ACC112 (cell line): Measurements from ENCODE around the gene CDK4.
"Not testable (repeated sequence)": the region's sequence is repeated elsewhere in the genome, so short reads cannot be mapped to it uniquely, and the experiment has no call there.

Source experiments
- H2AFZ ChIP-seq: fragments of 200-600 bp; sonication (generic); one replicate; pipeline ENCODE4 v1.6.0; 2017; ENCODE audit warnings: antibody characterized with exemption, low read length; ENCODE audit not compliant: unreplicated experiment
- H3K27ac ChIP-seq: fragments of 200-600 bp; sonication (generic); 2 replicates; pipeline ENCODE4 v1.5.1; 2014; ENCODE audit warnings: low read depth, mild to moderate bottlenecking, antibody characterized with exemption, low read length, moderate library complexity
- H3K27me3 ChIP-seq: fragments of 200-600 bp; sonication (generic); 2 replicates; pipeline ENCODE4 v1.6.1; 2014; ENCODE audit warnings: mild to moderate bottlenecking, antibody characterized with exemption, low read length, moderate library complexity, mixed read lengths; ENCODE audit not compliant: insufficient read depth
- H3K36me3 ChIP-seq: fragments of 200-600 bp; sonication (generic); 2 replicates; pipeline ENCODE4 v1.6.1; 2016; ENCODE audit warnings: mild to moderate bottlenecking, antibody characterized with exemption, low read length, moderate library complexity, mixed read lengths; ENCODE audit not compliant: insufficient read depth
- H3K4me1 ChIP-seq: fragments of 200-600 bp; sonication (generic); one replicate; pipeline ENCODE4 v1.6.1; 2016; ENCODE audit warnings: low read length, mixed read lengths; ENCODE audit not compliant: insufficient read depth, unreplicated experiment, control insufficient read depth
- H3K4me3 ChIP-seq: fragments of 200-600 bp; sonication (generic); 2 replicates; pipeline ENCODE4 v1.5.1; 2014; ENCODE audit warnings: mild to moderate bottlenecking, low read depth, low read length
- H3K79me2 ChIP-seq: fragments of 200-600 bp; sonication (generic); one replicate; pipeline ENCODE4 v1.6.0; 2016; ENCODE audit warnings: low read length; ENCODE audit not compliant: control insufficient read depth, unreplicated experiment, insufficient read depth

Gene CDK4

DNA sequence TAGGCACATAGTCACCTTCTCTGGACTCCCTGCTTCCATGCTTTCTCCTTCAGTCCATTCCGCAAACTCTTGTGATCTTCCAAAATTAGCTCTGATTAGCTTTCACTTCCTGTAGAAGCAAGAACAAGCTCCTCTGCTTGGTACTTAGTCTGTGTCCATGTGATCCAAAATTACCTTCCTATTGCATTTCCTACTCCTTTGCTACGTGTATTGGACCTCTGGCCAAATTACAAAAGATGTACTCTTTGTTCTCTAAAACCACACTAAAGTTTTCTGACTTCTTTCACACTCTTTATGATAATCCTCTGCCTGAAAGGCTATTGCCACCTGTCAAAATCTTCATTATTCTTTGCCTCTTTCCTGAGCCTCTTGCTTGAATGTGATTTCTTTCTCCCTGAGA, 29.7 kb upstream of the CDK4 start:
- Histone ChIP-seq H2AFZ (no peak overlapping the region), H3K36me3 (peaks cover 14% of the 10 kb centered on the region)

DNA sequence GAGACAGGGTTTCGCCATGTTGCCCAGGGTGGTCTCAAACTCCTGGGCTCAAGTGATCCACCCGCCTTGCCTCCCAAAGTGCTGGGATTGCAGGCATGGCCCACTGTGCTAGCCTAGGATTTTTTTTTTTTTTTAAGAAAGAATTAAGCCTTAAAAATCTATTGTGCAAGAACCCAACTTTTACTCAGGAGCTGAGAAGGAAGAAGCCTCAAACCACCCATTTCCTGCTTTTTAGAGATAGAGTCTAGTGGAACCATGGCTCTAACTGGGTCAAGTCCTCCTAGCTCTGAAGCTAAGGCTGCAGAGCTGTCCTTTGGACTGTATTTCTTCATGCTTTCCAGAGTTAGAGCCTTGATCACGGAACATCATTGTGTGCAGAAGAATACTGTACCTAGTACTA, 29.1 kb upstream of the CDK4 start:
- H3K79me2 ChIP-seq = peaks cover 17% of the 10 kb centered on the region
- no peak overlapping the region for H3K4me3 ChIP-seq
- H3K4me1 ChIP-seq = peaks cover 10% of the 10 kb centered on the region
- H3K27me3 ChIP-seq = no peaks in the 10 kb centered on the region
- no peak overlapping the region for H3K27ac ChIP-seq
- peaks cover 8% of the 10 kb centered on the region; the same call in 1 of the 2 replicates for H3K36me3 ChIP-seq
- H2AFZ ChIP-seq = no peak overlapping the region

More for the DNA sequence above, 29.7 kb upstream of the CDK4 start:
- Histone ChIP-seq H3K4me1 (peaks cover 10% of the 10 kb centered on the region), H3K79me2 (peaks cover 17% of the 10 kb centered on the region), H3K27me3 (no peaks in the 10 kb centered on the region), H3K27ac (no peak overlapping the region), H3K4me3 (no peak overlapping the region)

DNA sequence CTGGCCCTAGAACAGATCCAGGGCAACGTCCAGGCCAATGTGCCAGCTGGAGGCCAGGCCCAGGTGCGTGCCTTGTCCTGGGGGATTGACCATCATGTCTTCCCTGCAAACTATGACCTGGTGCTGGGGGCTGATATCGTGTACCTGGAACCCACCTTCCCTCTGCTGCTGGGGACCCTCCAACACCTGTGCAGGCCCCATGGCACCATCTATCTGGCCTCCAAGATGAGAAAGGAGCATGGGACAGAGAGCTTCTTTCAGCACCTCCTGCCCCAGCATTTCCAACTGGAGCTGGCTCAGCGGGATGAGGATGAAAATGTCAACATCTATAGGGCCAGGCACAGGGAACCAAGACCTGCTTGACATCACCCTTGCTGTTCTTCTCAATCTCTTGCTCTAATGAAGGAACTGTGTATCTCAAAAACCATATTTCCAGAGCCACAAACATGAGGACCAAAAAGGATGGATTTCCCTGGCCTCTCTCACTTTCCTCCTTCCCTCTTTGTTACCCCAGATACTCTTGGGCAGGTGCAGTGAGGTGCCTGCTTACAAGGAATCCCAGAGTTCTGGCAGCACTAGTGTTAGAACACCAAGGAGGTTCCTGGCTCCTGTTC, 28.3 kb upstream of the CDK4 start:
- H3K4me3 ChIP-seq = no peak overlapping the region
- H3K36me3 ChIP-seq = peaks cover 2% of the 10 kb centered on the region; the same call in 1 of the 2 replicates
- peaks cover 10% of the 10 kb centered on the region for H3K4me1 ChIP-seq
- no peak overlapping the region for H3K27ac ChIP-seq
- H3K27me3 ChIP-seq = no peaks in the 10 kb centered on the region
- peaks cover 14% of the 10 kb centered on the region for H3K79me2 ChIP-seq
- no peak overlapping the region for H2AFZ ChIP-seq

DNA sequence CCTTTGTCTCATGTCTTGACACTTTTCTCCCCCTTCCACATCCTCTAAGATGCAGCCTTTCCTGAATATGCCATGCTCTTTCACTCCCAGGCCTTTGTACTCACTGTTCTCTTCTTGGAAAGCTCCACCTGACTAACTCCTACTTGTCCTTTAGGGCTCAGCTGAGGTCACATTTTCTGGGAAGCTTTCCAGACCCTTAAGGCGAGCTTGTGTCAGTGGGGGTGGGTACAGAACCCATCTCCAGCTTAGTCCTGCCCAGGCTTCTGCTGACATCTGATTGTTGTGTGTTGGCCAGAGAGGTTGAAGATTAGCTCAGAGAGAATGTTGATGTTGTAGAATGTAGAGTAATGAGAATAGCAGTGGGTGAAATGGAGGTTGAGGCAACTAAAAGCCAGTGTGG, 27.6 kb upstream of the CDK4 start:
- Histone ChIP-seq H3K27ac (no peak overlapping the region), H3K36me3 (peaks cover 2% of the 10 kb centered on the region; the same call in 1 of the 2 replicates), H3K27me3 (no peaks in the 10 kb centered on the region), H3K4me3 (no peak overlapping the region), H3K4me1 (peaks cover 10% of the 10 kb centered on the region), H2AFZ (no peak overlapping the region), H3K79me2 (peaks cover 14% of the 10 kb centered on the region)

DNA sequence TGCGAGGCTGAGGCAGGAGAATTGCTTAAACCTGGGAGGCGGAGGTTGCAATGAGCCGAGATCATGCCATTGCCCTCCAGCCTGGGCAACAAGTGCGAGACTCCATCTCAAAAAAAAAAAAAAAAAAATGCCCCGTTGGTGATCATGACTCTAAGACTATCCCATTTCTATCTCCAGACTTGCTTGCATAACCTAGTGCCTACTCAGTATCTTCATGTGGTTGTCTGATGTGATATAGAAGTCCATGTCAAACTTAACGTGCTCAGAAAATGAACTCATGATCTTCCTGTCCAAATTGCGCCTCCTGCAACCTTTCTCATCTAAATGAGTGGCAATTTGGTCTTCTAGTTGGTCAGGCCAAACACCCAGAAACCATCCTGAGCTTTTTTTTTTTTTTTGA, 25.8 kb upstream of the CDK4 start:
- Histone ChIP-seq H3K27ac (no peak overlapping the region), H3K27me3 (no peaks in the 10 kb centered on the region), H2AFZ (no peak overlapping the region), H3K4me1 (peaks cover 5% of the 10 kb centered on the region), H3K79me2 (peaks cover 9% of the 10 kb centered on the region), H3K4me3 (no peak overlapping the region), H3K36me3 (peaks cover 2% of the 10 kb centered on the region; the same call in 1 of the 2 replicates)

DNA sequence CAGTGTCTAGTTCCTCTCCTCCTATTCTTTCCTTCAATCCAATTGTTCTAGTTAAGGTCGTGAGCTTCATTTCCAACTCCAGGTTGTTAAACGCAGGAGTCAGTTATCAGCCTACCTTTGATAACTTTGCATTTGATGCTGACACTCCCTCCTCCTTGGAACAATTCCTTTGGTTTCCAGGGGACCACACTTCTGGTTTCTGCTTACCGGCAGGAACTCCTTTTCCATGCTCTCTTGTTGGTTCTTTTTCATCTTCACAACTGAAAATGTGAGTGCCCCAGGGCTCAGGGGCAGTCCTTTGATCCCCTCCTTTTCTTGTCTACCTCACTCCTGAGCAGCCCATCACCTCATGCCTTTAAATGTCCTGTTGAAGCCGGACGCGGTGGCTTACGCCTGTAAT, 25.3 kb upstream of the CDK4 start:
- peaks cover 9% of the 10 kb centered on the region for H3K79me2 ChIP-seq
- no peak overlapping the region for H3K27ac ChIP-seq
- H3K4me1 ChIP-seq = peaks cover 5% of the 10 kb centered on the region
- H3K4me3 ChIP-seq = no peak overlapping the region
- H3K36me3 ChIP-seq = peaks cover 2% of the 10 kb centered on the region; the same call in 1 of the 2 replicates
- H3K27me3 ChIP-seq = no peaks in the 10 kb centered on the region
- H2AFZ ChIP-seq = no peak overlapping the region

DNA sequence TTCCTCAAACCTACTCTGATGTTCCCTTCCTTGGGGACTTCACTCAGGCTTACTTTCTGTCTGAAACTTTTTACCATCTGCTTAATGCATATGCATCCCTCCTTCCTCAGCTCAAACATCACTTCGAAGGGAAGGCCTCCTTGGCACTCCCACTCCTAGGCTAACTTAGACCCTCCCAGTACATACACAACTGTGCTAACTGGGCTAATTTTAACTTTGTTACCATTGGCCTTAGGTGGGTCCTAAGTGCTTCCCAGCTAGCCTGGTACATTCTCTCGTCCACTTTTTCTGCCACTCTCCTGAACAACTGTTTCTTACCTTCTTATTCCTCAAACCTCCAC, 24.1 kb upstream of the CDK4 start:
- Histone ChIP-seq H3K4me1 (peaks cover 5% of the 10 kb centered on the region), H3K27ac (no peak overlapping the region), H3K27me3 (no peaks in the 10 kb centered on the region), H3K79me2 (peaks cover 9% of the 10 kb centered on the region), H3K4me3 (no peak overlapping the region), H3K36me3 (peaks cover 2% of the 10 kb centered on the region; the same call in 1 of the 2 replicates), H2AFZ (no peak overlapping the region)

DNA sequence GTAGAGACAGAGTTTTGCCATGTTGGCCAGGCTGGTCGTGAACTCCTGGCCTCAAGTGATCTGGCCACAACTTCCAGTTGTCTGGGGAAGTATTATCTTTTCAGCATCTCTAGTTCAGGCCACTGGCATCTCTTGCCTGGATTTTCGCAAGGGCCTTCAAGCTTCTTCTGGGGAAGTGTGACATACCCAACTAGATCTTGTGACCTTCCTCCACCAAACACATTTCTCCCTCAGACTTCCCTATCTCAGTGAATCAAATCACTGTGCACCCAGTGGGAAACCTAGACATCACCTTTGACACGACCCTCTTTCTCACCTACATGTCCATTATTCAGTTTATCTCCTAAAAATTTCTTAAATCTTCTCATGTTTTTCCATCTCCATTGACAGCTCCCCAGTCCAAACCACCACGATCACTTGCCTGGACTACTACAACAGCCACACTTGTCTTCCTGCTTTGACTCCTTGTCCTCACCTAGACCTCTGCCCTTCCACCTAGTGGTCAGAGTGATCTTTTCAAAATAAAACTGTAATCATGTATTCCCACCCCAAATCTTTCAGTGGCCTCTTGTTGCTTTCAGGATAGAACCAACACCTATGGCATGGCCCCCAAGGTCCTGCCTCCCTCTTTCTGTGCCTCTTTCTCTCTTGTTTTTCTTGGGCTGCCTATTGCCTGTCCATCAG, 23.6 kb upstream of the CDK4 start:
- H2AFZ ChIP-seq = no peak overlapping the region
- peaks cover 5% of the 10 kb centered on the region for H3K4me1 ChIP-seq
- peaks cover 9% of the 10 kb centered on the region for H3K79me2 ChIP-seq
- peaks cover 2% of the 10 kb centered on the region; the same call in 1 of the 2 replicates for H3K36me3 ChIP-seq
- H3K27me3 ChIP-seq = no peaks in the 10 kb centered on the region
- no peak overlapping the region for H3K27ac ChIP-seq
- no peak overlapping the region for H3K4me3 ChIP-seq

DNA sequence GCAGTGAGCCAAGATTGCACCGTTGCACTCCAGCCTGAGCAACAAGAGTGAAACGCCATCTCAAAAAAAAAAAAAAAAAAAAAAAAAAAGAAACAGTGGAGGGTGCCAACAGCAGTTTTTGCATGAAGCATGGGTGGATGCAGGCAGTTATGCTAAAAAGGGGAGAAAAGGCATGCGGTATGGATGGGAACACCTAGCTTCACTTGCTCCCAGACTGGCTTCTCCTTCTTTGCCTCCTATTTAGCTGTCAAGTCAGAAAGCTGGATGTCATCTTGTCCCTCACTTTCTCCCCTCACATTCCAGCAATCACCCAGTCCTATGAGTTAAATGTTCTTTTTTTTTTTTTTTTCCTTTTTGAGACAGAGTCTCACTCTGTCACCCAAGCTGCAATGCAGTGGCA, 22.9 kb upstream of the CDK4 start:
- H3K36me3 ChIP-seq = peaks cover 2% of the 10 kb centered on the region; the same call in 1 of the 2 replicates
- peaks cover 5% of the 10 kb centered on the region for H3K4me1 ChIP-seq
- H3K4me3 ChIP-seq = no peak overlapping the region
- H2AFZ ChIP-seq = no peak overlapping the region
- H3K27ac ChIP-seq = no peak overlapping the region
- H3K27me3 ChIP-seq = no peaks in the 10 kb centered on the region
- peaks cover 9% of the 10 kb centered on the region for H3K79me2 ChIP-seq

DNA sequence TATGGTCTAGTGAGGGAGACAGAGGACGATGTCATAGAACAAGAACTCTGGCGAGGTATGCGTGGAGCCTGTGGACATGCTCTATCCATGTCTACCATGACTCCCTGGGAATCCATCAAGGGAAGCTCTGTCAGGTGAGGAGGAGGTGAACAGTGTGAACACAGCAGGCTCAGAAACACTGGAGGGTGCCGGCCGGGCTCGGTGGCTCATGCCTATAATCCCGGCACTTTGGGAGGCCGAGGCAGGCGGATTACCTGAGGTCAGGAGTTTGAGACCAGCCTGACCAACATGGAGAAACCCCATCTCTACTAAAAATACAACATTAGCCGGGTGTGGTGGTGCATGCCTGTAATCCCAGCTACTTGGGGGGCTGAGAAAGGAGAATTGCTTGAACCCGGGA, 22.5 kb upstream of the CDK4 start:
- H3K4me1 ChIP-seq, H3K27ac ChIP-seq, H3K27me3 ChIP-seq, H2AFZ ChIP-seq, H3K4me3 ChIP-seq, H3K79me2 ChIP-seq, H3K36me3 ChIP-seq: not testable (repeated sequence)
